GM12864 (cell line): ENCODE results near the gene PYGM.

Experiments
- DNase-seq: peaks from one replicate; pipeline ENCODE4 v3.0.0-alpha.2; 2011; ENCODE audit warnings: low read depth
- H3K4me3 ChIP-seq: 2 replicates; pipeline ENCODE4 v1.5.1; 2011; ENCODE audit warnings: mild to moderate bottlenecking, low read depth, low read length, control low read depth
- TF ChIP-seq, protein P1 (sequence below): IDR thresholded peaks from 2 replicates; pipeline ENCODE4 v1.5.1; 2011; ENCODE audit warnings: low read depth, mild to moderate bottlenecking, moderate library complexity, low read length, control low read depth, inconsistent platforms; ENCODE audit errors: missing control alignments

Gene PYGM

DNA sequence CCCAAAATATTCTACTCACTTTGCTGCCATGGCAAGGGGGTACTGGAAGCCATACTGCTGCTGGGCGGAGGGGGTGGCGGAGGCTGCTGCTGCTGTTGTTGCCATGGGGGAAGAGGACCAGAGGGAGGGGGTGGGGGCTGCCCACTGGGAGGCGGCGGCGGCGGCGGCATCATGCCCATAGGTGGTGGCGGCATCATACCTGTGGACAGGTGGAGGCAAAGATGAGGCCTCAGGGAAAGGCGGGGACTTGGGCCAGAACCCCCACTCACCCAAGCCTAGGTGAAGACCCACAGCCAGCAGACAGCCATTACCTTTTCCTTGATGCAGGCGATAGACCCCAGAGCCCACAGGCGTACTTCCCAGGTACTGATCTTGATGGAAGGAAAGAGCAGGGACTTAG, 7.1 kb upstream of the PYGM start:
- H3K4me3 ChIP-seq, result no peak overlapping the region
- TF ChIP-seq, protein P1, sequence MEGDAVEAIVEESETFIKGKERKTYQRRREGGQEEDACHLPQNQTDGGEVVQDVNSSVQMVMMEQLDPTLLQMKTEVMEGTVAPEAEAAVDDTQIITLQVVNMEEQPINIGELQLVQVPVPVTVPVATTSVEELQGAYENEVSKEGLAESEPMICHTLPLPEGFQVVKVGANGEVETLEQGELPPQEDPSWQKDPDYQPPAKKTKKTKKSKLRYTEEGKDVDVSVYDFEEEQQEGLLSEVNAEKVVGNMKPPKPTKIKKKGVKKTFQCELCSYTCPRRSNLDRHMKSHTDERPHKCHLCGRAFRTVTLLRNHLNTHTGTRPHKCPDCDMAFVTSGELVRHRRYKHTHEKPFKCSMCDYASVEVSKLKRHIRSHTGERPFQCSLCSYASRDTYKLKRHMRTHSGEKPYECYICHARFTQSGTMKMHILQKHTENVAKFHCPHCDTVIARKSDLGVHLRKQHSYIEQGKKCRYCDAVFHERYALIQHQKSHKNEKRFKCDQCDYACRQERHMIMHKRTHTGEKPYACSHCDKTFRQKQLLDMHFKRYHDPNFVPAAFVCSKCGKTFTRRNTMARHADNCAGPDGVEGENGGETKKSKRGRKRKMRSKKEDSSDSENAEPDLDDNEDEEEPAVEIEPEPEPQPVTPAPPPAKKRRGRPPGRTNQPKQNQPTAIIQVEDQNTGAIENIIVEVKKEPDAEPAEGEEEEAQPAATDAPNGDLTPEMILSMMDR, result no peak
- DNase-seq, result no peak

DNA sequence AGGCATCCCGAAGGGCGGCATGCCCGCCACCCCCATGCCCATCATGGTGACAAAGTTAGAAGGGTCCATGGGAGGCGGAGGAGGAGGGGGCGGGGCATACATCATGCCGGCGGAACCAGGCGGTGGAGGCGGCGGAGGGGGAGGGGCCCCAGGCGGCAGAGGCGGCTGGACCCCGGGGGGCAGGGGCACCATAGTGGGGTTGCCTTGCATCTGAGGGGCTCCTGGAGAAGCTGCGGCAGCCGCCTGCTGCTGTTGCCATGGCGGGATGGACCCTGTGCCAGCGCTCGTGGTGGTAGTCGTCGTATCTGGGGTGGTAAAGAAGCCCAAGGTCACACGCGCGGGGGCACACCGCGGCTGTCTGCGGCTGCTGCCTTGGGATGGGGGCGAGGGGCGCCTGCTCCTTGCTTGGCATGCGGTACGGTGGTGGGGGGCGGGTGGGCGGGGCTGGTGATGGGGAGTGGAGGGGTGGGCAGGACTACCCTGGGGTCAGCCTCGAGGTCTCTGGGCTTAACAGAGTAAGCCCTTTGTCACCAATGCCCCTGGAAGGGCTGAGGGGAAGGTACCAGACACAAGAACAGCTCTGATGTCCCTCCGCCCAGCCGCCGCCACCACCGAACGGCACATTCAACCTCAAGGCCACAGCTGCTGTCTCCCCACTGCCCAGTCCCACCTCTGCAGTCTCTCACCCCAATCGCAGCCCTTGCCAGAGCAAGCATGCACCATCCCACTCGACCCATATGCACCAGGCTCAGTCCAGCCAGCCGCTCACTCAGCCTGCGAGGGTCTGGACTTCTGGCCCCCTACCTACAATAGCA, 6.3 kb upstream of the PYGM start:
- TF ChIP-seq, protein P1, result no peak
- no peak for DNase-seq
- H3K4me3 ChIP-seq, result no peak overlapping the region

DNA sequence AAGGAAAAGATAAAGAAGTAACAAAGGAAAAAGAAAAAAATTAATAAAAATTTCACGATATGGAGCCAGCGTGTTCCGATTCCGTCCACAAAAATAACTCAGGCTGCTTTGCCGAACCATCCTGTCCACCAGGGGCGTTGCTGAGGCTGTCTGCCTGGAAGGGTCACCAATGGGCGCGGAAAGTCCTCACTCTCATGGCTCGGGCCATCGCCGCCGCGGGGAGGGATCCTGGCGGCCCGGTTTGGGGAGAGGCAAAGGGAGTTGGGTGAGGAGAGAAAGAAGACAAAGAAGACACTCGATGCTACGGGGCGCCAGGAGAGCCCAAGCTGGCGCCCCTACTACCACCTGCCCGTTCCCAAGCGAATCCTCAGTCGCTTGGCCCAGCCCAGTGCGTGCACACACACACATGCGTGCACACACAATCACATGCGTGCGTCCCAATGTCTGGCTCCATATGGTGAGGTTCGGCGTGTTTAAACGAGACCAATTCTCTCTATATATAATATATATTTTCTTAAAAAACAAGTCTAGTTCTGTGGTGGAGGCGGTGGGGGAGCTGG, 5.6 kb upstream of the PYGM start:
- H3K4me3 ChIP-seq, result no peak overlapping the region
- no peak for DNase-seq
- TF ChIP-seq, protein P1, result peak; percentile 28

DNA sequence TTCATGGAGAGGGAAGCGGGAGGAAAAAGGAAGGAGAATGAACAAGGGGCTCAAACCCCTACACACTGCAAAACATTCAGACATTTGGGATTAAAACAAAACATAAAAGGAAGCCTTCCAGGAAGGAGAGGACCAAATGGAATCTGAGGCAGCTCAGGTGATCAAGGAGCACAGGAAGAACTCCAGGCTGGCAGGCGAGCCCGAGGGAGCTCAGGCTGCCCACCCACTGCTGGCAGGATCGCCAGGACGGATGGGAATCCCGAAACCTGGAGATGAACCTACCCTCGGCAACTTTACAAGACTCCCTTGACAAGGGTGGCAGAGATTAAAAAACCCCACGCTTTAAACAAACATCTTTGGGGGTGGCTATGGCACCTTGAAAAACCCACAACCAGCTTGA, 5.0 kb upstream of the PYGM start:
- TF ChIP-seq, protein P1, result no peak
- DNase-seq, result no peak
- H3K4me3 ChIP-seq, result no peak overlapping the region

DNA sequence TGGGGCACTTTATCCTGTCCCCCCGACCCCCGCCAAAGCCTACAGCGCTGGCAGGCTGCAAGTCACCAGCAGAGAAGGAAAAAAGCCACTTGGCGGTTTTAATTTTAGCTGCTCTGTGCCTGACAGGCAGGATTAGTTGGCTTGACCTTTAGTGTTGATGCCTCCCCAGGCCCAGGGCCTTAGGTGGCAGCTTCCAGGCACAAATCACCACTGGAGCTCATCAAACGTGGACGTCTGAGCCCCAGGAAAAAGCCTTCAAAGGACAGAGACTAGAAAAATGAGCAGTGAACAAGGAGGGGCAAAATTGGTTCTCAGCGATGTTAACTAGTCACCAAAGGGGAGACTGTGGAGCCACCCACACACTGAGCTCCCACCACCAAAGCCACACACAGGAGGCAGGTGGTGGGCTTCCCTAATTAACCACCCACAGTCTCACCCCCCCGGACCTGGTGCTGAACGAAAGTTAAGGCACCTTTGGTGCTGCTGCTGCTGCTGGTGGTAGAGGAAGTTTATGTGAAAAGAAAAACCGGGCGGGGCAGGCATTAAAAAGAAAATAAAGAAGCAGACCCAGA, 4.4 kb upstream of the PYGM start:
- no peak for DNase-seq
- TF ChIP-seq, protein P1, result no peak
- H3K4me3 ChIP-seq, result no peak overlapping the region

DNA sequence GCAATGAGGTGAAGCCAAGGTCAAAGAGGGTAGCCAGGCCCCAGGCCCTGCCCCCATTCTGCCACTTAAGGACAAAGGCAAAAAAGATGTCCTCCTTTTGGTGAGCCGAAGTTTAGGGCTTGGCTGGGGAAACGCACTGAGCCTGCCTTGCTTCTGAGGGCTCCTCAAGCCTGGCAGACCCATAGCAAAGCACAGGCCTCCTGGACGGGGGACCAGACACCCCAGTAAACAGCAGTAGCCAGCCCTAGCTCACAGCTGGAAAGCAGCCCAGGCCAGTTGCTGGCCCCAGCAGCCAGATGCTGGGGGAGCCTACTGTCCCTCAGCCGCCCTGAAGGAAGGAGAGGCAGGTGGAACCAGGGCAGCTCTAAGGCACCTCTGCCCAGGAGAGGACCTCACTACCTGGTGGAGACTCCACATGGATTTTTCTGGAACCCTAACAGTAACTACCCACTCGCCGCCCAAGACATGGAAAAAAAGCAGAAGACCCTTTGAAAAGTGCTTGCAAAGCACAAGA, 3.8 kb upstream of the PYGM start:
- TF ChIP-seq, protein P1, result no peak
- DNase-seq, result no peak
- no peak overlapping the region for H3K4me3 ChIP-seq
